H9 (cell line): ENCODE data around the gene TMEM236. TPM values are rescaled to one million over a fixed set of nuclear protein-coding genes. Genes with fewer than 3 reads are reported as not detected.

Experiments used
- DNase-seq: peaks from one replicate; pipeline ENCODE4 v3.0.0-alpha.2; 2017
- H2AFZ ChIP-seq: one replicate; pipeline ENCODE4 v1.6.1; 2013; ENCODE audit warnings: mild to moderate bottlenecking, low read length, control low read depth, moderate library complexity
- H2AK5ac ChIP-seq: 2 replicates; pipeline ENCODE4 v1.6.1; 2013; ENCODE audit warnings: low read length, control low read depth, mixed read lengths; ENCODE audit not compliant: insufficient read length
- H2BK120ac ChIP-seq: one replicate; pipeline ENCODE4 v1.6.1; 2013; ENCODE audit warnings: low read depth, mild to moderate bottlenecking, low read length, control low read depth, inconsistent platforms; ENCODE audit not compliant: poor library complexity, severe bottlenecking
- H2BK12ac ChIP-seq: 2 replicates; pipeline ENCODE4 v1.6.1; 2013; ENCODE audit warnings: low read length, control low read depth, mixed read lengths, low read depth; ENCODE audit not compliant: insufficient read length
- H2BK15ac ChIP-seq: 2 replicates; pipeline ENCODE4 v1.6.1; 2013; ENCODE audit warnings: low read depth, low read length, control low read depth
- H2BK20ac ChIP-seq: one replicate; pipeline ENCODE4 v1.6.1; 2013; ENCODE audit warnings: low read depth, mild to moderate bottlenecking, low read length, control low read depth, inconsistent platforms; ENCODE audit not compliant: poor library complexity, severe bottlenecking
- H2BK5ac ChIP-seq: 2 replicates; pipeline ENCODE4 v1.6.1; 2013; ENCODE audit warnings: low read length, control low read depth, mixed read lengths; ENCODE audit not compliant: insufficient read length
- H3K14ac ChIP-seq: 2 replicates; pipeline ENCODE4 v1.6.1; 2013; ENCODE audit warnings: low read length, control low read depth; ENCODE audit not compliant: insufficient read depth
- H3K18ac ChIP-seq: 2 replicates; pipeline ENCODE4 v1.6.1; 2013; ENCODE audit warnings: low read depth, mild to moderate bottlenecking, mixed read lengths, low read length, control low read depth; ENCODE audit not compliant: insufficient read length
- H3K23ac ChIP-seq: 2 replicates; pipeline ENCODE4 v1.6.1; 2013; ENCODE audit warnings: low read length, control low read depth, mixed read lengths, low read depth; ENCODE audit not compliant: insufficient read length
- H3K23me2 ChIP-seq: 2 replicates; pipeline ENCODE4 v1.6.1; 2013; ENCODE audit warnings: low read depth, mild to moderate bottlenecking, mixed read lengths, low read length, control low read depth; ENCODE audit not compliant: insufficient read length, poor library complexity, severe bottlenecking
- H3K27ac ChIP-seq: 2 replicates; pipeline ENCODE4 v1.5.1; 2013; ENCODE audit warnings: low read length, control low read depth, mixed read lengths, low read depth; ENCODE audit not compliant: insufficient read length
- H3K27me3 ChIP-seq: 2 replicates; pipeline ENCODE4 v1.6.1; 2013; ENCODE audit warnings: low read length, control low read depth, inconsistent platforms; ENCODE audit not compliant: insufficient read depth
- H3K4ac ChIP-seq: 2 replicates; pipeline ENCODE4 v1.6.1; 2013; ENCODE audit warnings: low read depth, mild to moderate bottlenecking, control low read depth, inconsistent platforms, low read length, moderate library complexity
- H3K4me1 ChIP-seq: 2 replicates; pipeline ENCODE4 v1.6.1; 2013; ENCODE audit warnings: low read length, control low read depth, inconsistent platforms; ENCODE audit not compliant: insufficient read depth
- H3K4me2 ChIP-seq: 2 replicates; pipeline ENCODE4 v1.6.1; 2013; ENCODE audit warnings: low read length, control low read depth, mixed read lengths; ENCODE audit not compliant: insufficient read length, insufficient read depth
- H3K56ac ChIP-seq: 2 replicates; pipeline ENCODE4 v1.6.1; 2013; ENCODE audit warnings: low read depth, mild to moderate bottlenecking, mixed read lengths, low read length, control low read depth; ENCODE audit not compliant: insufficient read length
- H3K79me1 ChIP-seq: 2 replicates; pipeline ENCODE4 v1.6.1; 2013; ENCODE audit warnings: low read depth, mild to moderate bottlenecking, moderate library complexity, low read length, control low read depth, inconsistent platforms; ENCODE audit not compliant: insufficient read depth, poor library complexity, severe bottlenecking
- H3K79me2 ChIP-seq: 2 replicates; pipeline ENCODE4 v1.6.1; 2013; ENCODE audit warnings: low read length, control low read depth, inconsistent platforms; ENCODE audit not compliant: insufficient read depth
- H3K9ac ChIP-seq: 2 replicates; pipeline ENCODE4 v1.6.1; 2013; ENCODE audit warnings: low read length, control low read depth, mixed read lengths; ENCODE audit not compliant: insufficient read length; ENCODE audit errors: extremely low read depth
- H3K9me3 ChIP-seq: one replicate; pipeline ENCODE4 v1.6.1; 2013; ENCODE audit warnings: low read depth, low read length, inconsistent platforms; ENCODE audit not compliant: control insufficient read depth
- H3T11ph ChIP-seq: one replicate; pipeline ENCODE4 v1.6.1; 2013; ENCODE audit warnings: mild to moderate bottlenecking, low read length, control low read depth, inconsistent platforms
- H4K20me1 ChIP-seq: one replicate; pipeline ENCODE4 v1.6.1; 2013; ENCODE audit not compliant: control insufficient read depth, insufficient read length, insufficient read depth
- H4K5ac ChIP-seq: 2 replicates; pipeline ENCODE4 v1.6.1; 2013; ENCODE audit warnings: low read depth, mild to moderate bottlenecking, mixed read lengths, low read length, control low read depth; ENCODE audit not compliant: insufficient read length
- H4K8ac ChIP-seq: replicated peaks from 2 replicates; pipeline ENCODE4 v1.6.1; 2013; ENCODE audit warnings: low read length, control low read depth, mixed read lengths, low read depth; ENCODE audit not compliant: insufficient read length
- H4K91ac ChIP-seq: 2 replicates; pipeline ENCODE4 v1.6.1; 2013; ENCODE audit warnings: low read depth, mild to moderate bottlenecking, moderate library complexity, mixed read lengths, low read length, control low read depth; ENCODE audit not compliant: insufficient read length
- H3K27ac Mint-ChIP-seq, 3 experiments: 2 replicates in 2 of 3; 3 replicates in 1 of 3; pipeline ENCODE4 v1.8.0; 2020 to 2021; ENCODE audit warnings: mixed read lengths in 3 of 3, mild to moderate bottlenecking in 1 of 3, moderate library complexity in 1 of 3
- H3K27me3 Mint-ChIP-seq: 2 replicates; pipeline ENCODE4 v1.8.0; 2021; ENCODE audit warnings: low read depth, mild to moderate bottlenecking, moderate library complexity, mixed read lengths
- H3K36me3 Mint-ChIP-seq, 3 experiments: 2 replicates in 2 of 3; 3 replicates in 1 of 3; pipeline ENCODE4 v1.8.0; 2020 to 2021; ENCODE audit warnings: low read depth in 3 of 3, mixed read lengths in 3 of 3; ENCODE audit not compliant: insufficient read depth in 1 of 3
- H3K4me1 Mint-ChIP-seq, 2 experiments: 2 replicates each; pipeline ENCODE4 v1.8.0; 2020; ENCODE audit warnings: mixed read lengths in 2 of 2
- H3K4me3 Mint-ChIP-seq, 2 experiments: 2 replicates in 1 of 2; 3 replicates in 1 of 2; pipeline ENCODE4 v1.8.0; 2020 to 2021; ENCODE audit warnings: mild to moderate bottlenecking in 2 of 2, mixed read lengths in 2 of 2, moderate library complexity in 1 of 2
- H3K9me3 Mint-ChIP-seq, 2 experiments: 2 replicates in 1 of 2; 3 replicates in 1 of 2; pipeline ENCODE4 v1.8.0; 2020; ENCODE audit warnings: mild to moderate bottlenecking in 2 of 2, mixed read lengths in 2 of 2, moderate library complexity in 1 of 2
- WGBS: extraction: QIAGEN DNeasy Blood & Tissue Kit; methylation state at CpG from one replicate; pipeline ENCODE4 v1.1.7; 2013; ENCODE audit warnings: missing lambda C conversion rate, low lambda C conversion rate, mixed read lengths; ENCODE audit not compliant: insufficient read length; ENCODE audit errors: extremely low coverage; 5-methylcytosine and 5-hydroxymethylcytosine counted together
- total RNA-seq: library from RNA; stranded (reverse); gene quantifications from 2 replicates; pipeline ENCODE4 v1.2.1, GENCODE V29; 2021
- TF ChIP-seq, protein P1 (sequence below): fragments of 200-600 bp; sonication (generic); conservative IDR thresholded peaks from 3 replicates; pipeline ENCODE4 v1.8.0; 2021; ENCODE audit warnings: antibody characterized with exemption, mild to moderate bottlenecking

Gene TMEM236
- total RNA-seq, 1 experiment from 2014 or later: not detected

DNA sequence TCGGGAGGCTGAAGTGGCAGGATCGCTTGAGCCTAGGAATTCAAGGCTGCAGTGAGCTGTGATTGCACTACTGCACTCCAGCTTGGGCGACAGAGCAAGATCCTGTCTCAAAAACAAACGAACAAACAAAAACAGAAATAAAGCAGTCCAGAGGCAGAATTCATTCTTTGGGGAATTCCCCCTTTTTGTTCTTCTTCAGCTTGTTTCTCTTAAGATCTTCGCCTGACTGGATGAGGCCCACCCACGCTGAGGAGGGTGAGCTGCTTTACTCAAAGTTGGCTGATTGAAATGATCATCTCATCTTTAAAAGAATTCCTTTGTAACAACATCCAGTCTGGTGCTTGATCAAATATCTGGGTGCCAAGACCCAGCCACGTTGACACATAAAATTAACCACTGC, 67.8 kb downstream of the TMEM236 start:
- Histone ChIP-seq H3K79me1 (no peaks in the 10 kb centered on the region), H2BK5ac (no peak overlapping the region), H3K4ac (no peak overlapping the region), H3K9ac (no peak overlapping the region), H3K4me2 (no peak overlapping the region), H3K23ac (no peak overlapping the region), H3K23me2 (no peaks in the 10 kb centered on the region), H3K9me3 (no peaks in the 10 kb centered on the region), H4K8ac (no peak overlapping the region), H2AFZ (no peak overlapping the region), H4K20me1 (no peaks in the 10 kb centered on the region), H3K4me1 (no peaks in the 10 kb centered on the region; the same call in 1 of the 2 replicates), H3K79me2 (no peaks in the 10 kb centered on the region), H3K14ac (no peak overlapping the region), H3K27me3 (no peaks in the 10 kb centered on the region), H3T11ph (no peak overlapping the region), H4K5ac (no peak overlapping the region), H2BK120ac (no peak overlapping the region), H2BK15ac (no peak overlapping the region), H4K91ac (no peak overlapping the region), H2AK5ac (no peak overlapping the region), H3K27ac (no peak overlapping the region), H2BK12ac (no peak overlapping the region), H2BK20ac (no peak overlapping the region), H3K18ac (no peak overlapping the region), H3K56ac (no peak overlapping the region)
- Mint-ChIP-seq H3K27ac (no peak overlapping the region), H3K27me3 (no peaks in the 10 kb centered on the region), H3K4me3 (no peak overlapping the region), H3K4me1 (no peaks in the 10 kb centered on the region), H3K36me3 (no peaks in the 10 kb centered on the region), H3K9me3 (no peaks in the 10 kb centered on the region; a peak in 1 of 5 replicates)
- DNase-seq: no peak
- no CpG with 5 or more reads among the region's 7 CpGs for WGBS
- TF ChIP-seq, protein P1, sequence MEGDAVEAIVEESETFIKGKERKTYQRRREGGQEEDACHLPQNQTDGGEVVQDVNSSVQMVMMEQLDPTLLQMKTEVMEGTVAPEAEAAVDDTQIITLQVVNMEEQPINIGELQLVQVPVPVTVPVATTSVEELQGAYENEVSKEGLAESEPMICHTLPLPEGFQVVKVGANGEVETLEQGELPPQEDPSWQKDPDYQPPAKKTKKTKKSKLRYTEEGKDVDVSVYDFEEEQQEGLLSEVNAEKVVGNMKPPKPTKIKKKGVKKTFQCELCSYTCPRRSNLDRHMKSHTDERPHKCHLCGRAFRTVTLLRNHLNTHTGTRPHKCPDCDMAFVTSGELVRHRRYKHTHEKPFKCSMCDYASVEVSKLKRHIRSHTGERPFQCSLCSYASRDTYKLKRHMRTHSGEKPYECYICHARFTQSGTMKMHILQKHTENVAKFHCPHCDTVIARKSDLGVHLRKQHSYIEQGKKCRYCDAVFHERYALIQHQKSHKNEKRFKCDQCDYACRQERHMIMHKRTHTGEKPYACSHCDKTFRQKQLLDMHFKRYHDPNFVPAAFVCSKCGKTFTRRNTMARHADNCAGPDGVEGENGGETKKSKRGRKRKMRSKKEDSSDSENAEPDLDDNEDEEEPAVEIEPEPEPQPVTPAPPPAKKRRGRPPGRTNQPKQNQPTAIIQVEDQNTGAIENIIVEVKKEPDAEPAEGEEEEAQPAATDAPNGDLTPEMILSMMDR: no peak
